ENCODE measurements around the gene PSMC6.

DNA sequence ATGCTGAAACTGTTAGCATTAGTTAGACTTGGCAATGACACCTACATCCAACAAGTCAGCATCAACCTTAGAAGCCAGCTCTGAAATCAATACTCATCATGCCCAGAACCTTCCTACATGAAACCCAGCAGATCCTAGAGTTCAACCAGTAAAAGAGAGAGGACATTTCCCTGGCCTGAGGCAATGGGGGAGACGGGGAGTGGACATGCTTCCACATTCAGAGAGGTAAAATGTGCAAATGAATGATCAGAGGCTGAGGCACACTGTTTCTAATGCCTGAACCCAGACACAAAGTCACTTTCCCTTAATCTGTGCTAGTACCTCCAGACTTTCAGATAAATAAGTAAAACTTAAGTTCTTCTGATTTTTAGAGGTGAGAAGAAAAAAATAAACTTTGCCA lies 46.2 kb upstream of the PSMC6 start:
- TF ChIP-seq ZNF138 (tag by site-specific recombination; IDR thresholded peaks at IDR 0.05; ENCODE audit: borderline replicate concordance) = no peak
- TF ChIP-seq, protein P1, sequence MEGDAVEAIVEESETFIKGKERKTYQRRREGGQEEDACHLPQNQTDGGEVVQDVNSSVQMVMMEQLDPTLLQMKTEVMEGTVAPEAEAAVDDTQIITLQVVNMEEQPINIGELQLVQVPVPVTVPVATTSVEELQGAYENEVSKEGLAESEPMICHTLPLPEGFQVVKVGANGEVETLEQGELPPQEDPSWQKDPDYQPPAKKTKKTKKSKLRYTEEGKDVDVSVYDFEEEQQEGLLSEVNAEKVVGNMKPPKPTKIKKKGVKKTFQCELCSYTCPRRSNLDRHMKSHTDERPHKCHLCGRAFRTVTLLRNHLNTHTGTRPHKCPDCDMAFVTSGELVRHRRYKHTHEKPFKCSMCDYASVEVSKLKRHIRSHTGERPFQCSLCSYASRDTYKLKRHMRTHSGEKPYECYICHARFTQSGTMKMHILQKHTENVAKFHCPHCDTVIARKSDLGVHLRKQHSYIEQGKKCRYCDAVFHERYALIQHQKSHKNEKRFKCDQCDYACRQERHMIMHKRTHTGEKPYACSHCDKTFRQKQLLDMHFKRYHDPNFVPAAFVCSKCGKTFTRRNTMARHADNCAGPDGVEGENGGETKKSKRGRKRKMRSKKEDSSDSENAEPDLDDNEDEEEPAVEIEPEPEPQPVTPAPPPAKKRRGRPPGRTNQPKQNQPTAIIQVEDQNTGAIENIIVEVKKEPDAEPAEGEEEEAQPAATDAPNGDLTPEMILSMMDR (tag by site-specific recombination; IDR thresholded peaks at IDR 0.05) = no peak
- TF ChIP-seq ZNF621 (tag by site-specific recombination; IDR thresholded peaks at IDR 0.05) = no peak
- TF ChIP-seq ZNF677 (tag by site-specific recombination; IDR thresholded peaks at IDR 0.05) = no peak
- TF ChIP-seq YY1 (tag by site-specific recombination; IDR thresholded peaks at IDR 0.05) = no peak
- no peak for TF ChIP-seq ZBTB7A (tag by site-specific recombination; IDR thresholded peaks at IDR 0.05; ENCODE audit: low read depth)
- TF ChIP-seq FEZF1 (tag by site-specific recombination; IDR thresholded peaks at IDR 0.05) = no peak
- TF ChIP-seq REPIN1 (tag by site-specific recombination; IDR thresholded peaks at IDR 0.05; ENCODE audit: low read depth) = no peak
- TF ChIP-seq ZNF416 (tag by site-specific recombination; IDR thresholded peaks at IDR 0.05) = no peak
- TF ChIP-seq BCL11A (tag by site-specific recombination; IDR thresholded peaks at IDR 0.05; ENCODE audit: low read depth) = no peak
- TF ChIP-seq, protein P2, sequence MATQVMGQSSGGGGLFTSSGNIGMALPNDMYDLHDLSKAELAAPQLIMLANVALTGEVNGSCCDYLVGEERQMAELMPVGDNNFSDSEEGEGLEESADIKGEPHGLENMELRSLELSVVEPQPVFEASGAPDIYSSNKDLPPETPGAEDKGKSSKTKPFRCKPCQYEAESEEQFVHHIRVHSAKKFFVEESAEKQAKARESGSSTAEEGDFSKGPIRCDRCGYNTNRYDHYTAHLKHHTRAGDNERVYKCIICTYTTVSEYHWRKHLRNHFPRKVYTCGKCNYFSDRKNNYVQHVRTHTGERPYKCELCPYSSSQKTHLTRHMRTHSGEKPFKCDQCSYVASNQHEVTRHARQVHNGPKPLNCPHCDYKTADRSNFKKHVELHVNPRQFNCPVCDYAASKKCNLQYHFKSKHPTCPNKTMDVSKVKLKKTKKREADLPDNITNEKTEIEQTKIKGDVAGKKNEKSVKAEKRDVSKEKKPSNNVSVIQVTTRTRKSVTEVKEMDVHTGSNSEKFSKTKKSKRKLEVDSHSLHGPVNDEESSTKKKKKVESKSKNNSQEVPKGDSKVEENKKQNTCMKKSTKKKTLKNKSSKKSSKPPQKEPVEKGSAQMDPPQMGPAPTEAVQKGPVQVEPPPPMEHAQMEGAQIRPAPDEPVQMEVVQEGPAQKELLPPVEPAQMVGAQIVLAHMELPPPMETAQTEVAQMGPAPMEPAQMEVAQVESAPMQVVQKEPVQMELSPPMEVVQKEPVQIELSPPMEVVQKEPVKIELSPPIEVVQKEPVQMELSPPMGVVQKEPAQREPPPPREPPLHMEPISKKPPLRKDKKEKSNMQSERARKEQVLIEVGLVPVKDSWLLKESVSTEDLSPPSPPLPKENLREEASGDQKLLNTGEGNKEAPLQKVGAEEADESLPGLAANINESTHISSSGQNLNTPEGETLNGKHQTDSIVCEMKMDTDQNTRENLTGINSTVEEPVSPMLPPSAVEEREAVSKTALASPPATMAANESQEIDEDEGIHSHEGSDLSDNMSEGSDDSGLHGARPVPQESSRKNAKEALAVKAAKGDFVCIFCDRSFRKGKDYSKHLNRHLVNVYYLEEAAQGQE (tag by site-specific recombination; IDR thresholded peaks at IDR 0.05) = no peak
- TF ChIP-seq GLIS2 (tag by site-specific recombination; IDR thresholded peaks at IDR 0.05) = no peak
- no peak for TF ChIP-seq ZNF121 (tag by site-specific recombination; IDR thresholded peaks at IDR 0.05)
- no peak for TF ChIP-seq ZNF274 (IDR thresholded peaks at IDR 0.05; ENCODE audit: low read length)
- no peak for TF ChIP-seq ZNF274 (tag by site-specific recombination; IDR thresholded peaks at IDR 0.05; ENCODE audit: borderline replicate concordance)

Data from HEK293 (cell line).